Nephron progenitor cell (in vitro differentiated cells): Measurements from ENCODE around the gene RALY.

Source experiments
- DNase-seq: peaks from one replicate; pipeline ENCODE4 v3.0.0; 2021
- H3K27ac Mint-ChIP-seq: 2 replicates; pipeline ENCODE4 v1.8.0; 2021; ENCODE audit warnings: mild to moderate bottlenecking, moderate library complexity, mixed read lengths
- H3K27me3 Mint-ChIP-seq: 2 replicates; pipeline ENCODE4 v1.8.0; 2021; ENCODE audit warnings: mild to moderate bottlenecking, low read depth, mixed read lengths; ENCODE audit not compliant: poor library complexity
- H3K36me3 Mint-ChIP-seq: 2 replicates; pipeline ENCODE4 v1.8.0; 2021; ENCODE audit warnings: low read depth, mixed read lengths
- H3K4me1 Mint-ChIP-seq: 2 replicates; pipeline ENCODE4 v1.8.0; 2021; ENCODE audit warnings: mixed read lengths
- H3K4me3 Mint-ChIP-seq: 2 replicates; pipeline ENCODE4 v1.8.0; 2021; ENCODE audit warnings: mild to moderate bottlenecking, moderate library complexity, mixed read lengths
- H3K9me3 Mint-ChIP-seq: 2 replicates; pipeline ENCODE4 v1.8.0; 2021; ENCODE audit warnings: mild to moderate bottlenecking, moderate library complexity, mixed read lengths
- TF ChIP-seq, protein P1 (sequence below): fragments of 200-600 bp; sonication (generic); IDR thresholded peaks from 2 replicates; pipeline ENCODE4 v1.5.0; 2021; ENCODE audit warnings: antibody characterized with exemption

RALY gene

DNA sequence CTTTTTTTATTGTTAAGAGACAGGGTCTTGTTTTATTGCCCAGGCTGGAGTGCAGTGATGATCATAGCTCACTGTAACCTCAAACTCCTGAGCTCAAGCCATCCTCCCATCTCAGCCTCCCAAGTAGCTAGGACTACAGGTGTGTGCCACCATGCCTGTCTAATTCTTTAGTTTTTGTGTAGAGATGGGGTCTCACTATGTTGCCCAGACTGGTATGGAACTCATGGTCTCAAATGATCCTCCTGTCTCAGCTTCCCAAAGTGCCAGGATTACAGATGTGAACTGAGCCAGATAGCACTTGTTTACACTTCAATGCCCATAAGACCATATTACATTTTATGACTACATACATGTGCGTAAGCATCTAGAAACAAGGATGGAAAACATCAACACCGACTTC, 100.2 kb downstream of the RALY start:
- H3K27ac Mint-ChIP-seq = no peak overlapping the region
- no peaks in the 10 kb centered on the region for H3K9me3 Mint-ChIP-seq
- no peak for DNase-seq
- no peaks in the 10 kb centered on the region for H3K27me3 Mint-ChIP-seq
- TF ChIP-seq, protein P1, sequence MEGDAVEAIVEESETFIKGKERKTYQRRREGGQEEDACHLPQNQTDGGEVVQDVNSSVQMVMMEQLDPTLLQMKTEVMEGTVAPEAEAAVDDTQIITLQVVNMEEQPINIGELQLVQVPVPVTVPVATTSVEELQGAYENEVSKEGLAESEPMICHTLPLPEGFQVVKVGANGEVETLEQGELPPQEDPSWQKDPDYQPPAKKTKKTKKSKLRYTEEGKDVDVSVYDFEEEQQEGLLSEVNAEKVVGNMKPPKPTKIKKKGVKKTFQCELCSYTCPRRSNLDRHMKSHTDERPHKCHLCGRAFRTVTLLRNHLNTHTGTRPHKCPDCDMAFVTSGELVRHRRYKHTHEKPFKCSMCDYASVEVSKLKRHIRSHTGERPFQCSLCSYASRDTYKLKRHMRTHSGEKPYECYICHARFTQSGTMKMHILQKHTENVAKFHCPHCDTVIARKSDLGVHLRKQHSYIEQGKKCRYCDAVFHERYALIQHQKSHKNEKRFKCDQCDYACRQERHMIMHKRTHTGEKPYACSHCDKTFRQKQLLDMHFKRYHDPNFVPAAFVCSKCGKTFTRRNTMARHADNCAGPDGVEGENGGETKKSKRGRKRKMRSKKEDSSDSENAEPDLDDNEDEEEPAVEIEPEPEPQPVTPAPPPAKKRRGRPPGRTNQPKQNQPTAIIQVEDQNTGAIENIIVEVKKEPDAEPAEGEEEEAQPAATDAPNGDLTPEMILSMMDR = no peak
- no peak overlapping the region for H3K4me3 Mint-ChIP-seq
- peaks cover 85% of the 10 kb centered on the region for H3K36me3 Mint-ChIP-seq
- no peaks in the 10 kb centered on the region for H3K4me1 Mint-ChIP-seq

DNA sequence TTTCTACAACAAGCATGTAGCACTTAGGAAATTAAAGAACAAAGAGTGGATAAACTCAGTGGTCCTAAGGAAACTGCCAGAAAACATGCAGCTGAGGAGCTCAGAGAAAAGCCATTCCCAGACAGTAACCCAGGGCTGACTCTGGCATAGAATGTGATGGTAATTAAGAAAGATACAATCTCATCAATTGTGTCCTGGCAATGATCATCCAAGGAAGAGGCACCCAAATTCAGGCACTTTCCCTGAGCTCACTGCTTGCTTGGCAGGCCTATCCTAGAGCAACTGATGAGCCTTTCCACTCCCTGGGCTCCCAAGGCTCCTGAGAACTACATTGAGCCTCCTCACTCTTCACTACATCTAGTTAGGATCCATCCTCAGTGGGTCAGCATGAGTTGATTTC, 102.1 kb downstream of the RALY start:
- Mint-ChIP-seq H3K36me3 (peaks cover 86% of the 10 kb centered on the region), H3K4me3 (no peak overlapping the region), H3K27me3 (no peaks in the 10 kb centered on the region), H3K27ac (no peak overlapping the region), H3K4me1 (no peaks in the 10 kb centered on the region), H3K9me3 (no peaks in the 10 kb centered on the region)
- TF ChIP-seq, protein P1 = no peak
- DNase-seq = no peak

DNA sequence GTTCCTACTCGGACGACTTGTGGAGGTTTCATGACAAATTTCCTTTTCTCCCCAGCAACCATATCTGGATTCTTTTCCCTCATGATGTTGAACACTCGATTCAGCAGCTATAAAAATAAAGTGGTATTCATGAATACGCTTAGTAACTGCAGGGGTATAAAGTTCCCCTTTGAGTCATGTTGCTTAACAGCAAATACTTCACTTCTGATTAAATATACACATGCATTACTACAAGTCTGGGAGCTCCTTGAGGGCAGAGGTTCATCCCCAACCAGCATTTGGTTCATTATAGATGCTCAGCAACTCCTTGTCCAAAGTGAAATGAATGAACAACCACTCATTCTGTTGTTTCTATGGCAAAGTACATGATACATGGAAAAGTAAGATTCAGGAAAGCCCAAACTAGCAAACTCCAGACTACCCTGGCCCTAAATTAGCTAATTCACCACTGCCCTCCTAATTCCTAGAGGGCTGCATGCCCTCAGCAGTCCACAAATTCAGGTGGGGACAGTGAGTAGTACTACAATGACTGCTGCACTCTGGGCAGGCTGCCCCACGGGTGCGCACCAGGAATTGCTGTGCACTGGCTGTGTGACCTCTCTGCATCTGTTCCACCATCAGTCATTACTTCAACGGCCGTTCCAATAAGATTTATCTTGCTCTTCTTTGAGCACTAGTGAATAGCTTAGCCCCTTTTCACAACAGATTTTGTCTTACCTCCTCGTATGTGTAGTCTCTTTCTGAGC, 103.2 kb downstream of the RALY start:
- Mint-ChIP-seq H3K4me3 (no peak overlapping the region), H3K27ac (peak overlapping the region; percentile 83), H3K27me3 (no peaks in the 10 kb centered on the region), H3K9me3 (no peaks in the 10 kb centered on the region), H3K4me1 (no peaks in the 10 kb centered on the region), H3K36me3 (peaks cover 85% of the 10 kb centered on the region)
- DNase-seq = no peak
- TF ChIP-seq, protein P1 = no peak

DNA sequence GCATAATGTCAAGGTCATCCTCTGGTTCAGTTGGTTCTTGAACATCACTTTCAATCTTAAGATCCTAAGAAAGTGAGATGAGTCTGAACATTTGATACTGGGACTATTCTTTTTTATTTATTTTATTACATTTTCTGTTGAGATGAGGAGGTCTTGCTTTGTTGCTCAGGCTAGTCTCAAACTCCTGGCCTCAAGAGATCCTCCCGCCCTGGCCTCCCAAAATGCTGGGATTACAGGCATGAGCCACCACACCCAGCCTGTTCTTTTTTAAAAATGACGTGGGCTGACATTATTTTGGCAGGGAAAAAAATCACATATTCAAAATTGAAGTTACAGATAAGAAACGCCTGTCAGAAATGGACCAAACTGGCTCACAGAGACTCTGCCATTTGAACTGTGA, 104.9 kb downstream of the RALY start:
- Mint-ChIP-seq H3K27ac (peak overlapping the region; percentile 30), H3K9me3 (no peaks in the 10 kb centered on the region), H3K4me1 (no peaks in the 10 kb centered on the region), H3K4me3 (no peak overlapping the region), H3K27me3 (no peaks in the 10 kb centered on the region), H3K36me3 (peaks cover 84% of the 10 kb centered on the region)
- DNase-seq = no peak
- TF ChIP-seq, protein P1 = no peak

DNA sequence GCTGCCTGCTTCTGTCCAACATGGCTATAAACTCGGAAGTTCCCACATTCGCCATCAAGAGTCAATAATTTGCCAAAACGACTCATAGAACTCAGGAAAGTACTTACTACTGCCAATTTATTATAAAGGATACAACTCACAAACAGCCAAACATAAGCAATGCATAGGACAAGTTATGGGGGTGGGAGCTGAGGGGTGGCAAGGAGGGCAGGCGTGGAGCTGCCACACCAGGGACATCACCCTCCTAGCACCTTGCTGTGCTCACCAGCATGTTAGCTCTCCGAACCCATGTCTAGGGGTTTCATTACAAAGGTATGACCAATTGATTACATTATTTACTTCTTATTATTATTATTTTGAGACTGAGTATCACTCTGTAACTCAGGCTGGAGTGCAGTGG, 106.0 kb downstream of the RALY start:
- no peak for DNase-seq
- TF ChIP-seq, protein P1 = no peak
- no peaks in the 10 kb centered on the region for H3K4me1 Mint-ChIP-seq
- no peaks in the 10 kb centered on the region for H3K27me3 Mint-ChIP-seq
- no peak overlapping the region for H3K4me3 Mint-ChIP-seq
- no peak overlapping the region for H3K27ac Mint-ChIP-seq
- H3K9me3 Mint-ChIP-seq = no peaks in the 10 kb centered on the region
- peaks cover 85% of the 10 kb centered on the region for H3K36me3 Mint-ChIP-seq

DNA sequence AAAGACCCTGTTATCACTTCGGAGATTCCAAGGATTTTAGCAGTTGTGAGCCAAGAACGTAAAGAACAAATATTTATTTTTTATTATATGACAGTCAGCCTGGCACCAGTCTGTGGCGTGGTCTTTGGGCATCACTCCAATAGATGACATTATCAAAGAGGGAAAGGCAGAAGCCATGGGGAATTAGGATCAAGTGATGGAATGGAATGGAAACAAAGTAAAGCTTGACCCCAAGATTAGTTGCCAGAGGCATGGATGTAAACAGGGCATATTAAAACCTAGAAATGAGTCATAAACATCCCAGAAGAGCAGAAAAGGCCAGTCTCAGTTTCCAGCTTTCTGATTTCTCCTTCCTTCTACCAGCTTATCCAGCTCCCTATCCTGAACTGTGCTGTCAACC, 106.9 kb downstream of the RALY start:
- TF ChIP-seq, protein P1 = no peak
- H3K36me3 Mint-ChIP-seq = peaks cover 92% of the 10 kb centered on the region
- H3K27me3 Mint-ChIP-seq = no peaks in the 10 kb centered on the region
- peak overlapping the region; percentile 68 for H3K27ac Mint-ChIP-seq
- H3K9me3 Mint-ChIP-seq = no peaks in the 10 kb centered on the region
- DNase-seq = no peak
- no peaks in the 10 kb centered on the region for H3K4me1 Mint-ChIP-seq
- no peak overlapping the region for H3K4me3 Mint-ChIP-seq
